ENCODE data around the gene RBP7. TPM values are rescaled to one million over a fixed set of nuclear protein-coding genes. Genes with fewer than 3 reads are reported as not detected.
"Not testable (repeated sequence)": the region's sequence is repeated elsewhere in the genome, so short reads cannot be mapped to it uniquely, and the experiment has no call there.

The RBP7 gene
- total and polyA plus RNA-seq, 4 donors, result 0.89 to 3.4 (median 1.9) TPM; not detected in 1

- H3K27me3 ChIP-seq (ENCODE audit: control insufficient read depth, insufficient read depth, low read length), result peaks cover 24% of the 10 kb centered on the region
- no peak overlapping the region for H3K4me3 ChIP-seq (ENCODE audit: low read depth, low read length)
- H3K27ac ChIP-seq (ENCODE audit: low read depth, low read length), result no peak overlapping the region
- no peak for DNase-seq (ENCODE audit: low read depth in 4 of 6, low spot score in 6 of 6)
- 87% methylated on average over 6 of the region's 7 CpGs for WGBS (ENCODE audit: insufficient coverage)
- H3K9me3 ChIP-seq (ENCODE audit: control insufficient read depth, insufficient read depth, low read length), result no peaks in the 10 kb centered on the region
- peaks cover 3% of the 10 kb centered on the region for H3K36me3 ChIP-seq (ENCODE audit: control insufficient read depth, insufficient read depth, low read length)
- H3K4me1 ChIP-seq (ENCODE audit: control insufficient read depth, insufficient read depth, low read length), result peaks cover 9% of the 10 kb centered on the region
These were observed 3.4 kb upstream of the RBP7 start for GRCh38 chr1:9993561-9994075.

GRCh38 chr1:10001016-10001665 is 4.1 kb downstream of the RBP7 start:
- H3K27me3 ChIP-seq (ENCODE audit: control insufficient read depth, insufficient read depth, low read length), result peaks cover 27% of the 10 kb centered on the region
- peak in 5 of 6 donors; percentile 43 to 79 (median 47) for DNase-seq (ENCODE audit: low read depth in 4 of 6, low spot score in 6 of 6)
- 66% methylated on average over 4 of the region's 8 CpGs for WGBS (ENCODE audit: insufficient coverage)
- no peak overlapping the region for H3K4me3 ChIP-seq (ENCODE audit: low read depth, low read length)
- H3K9me3 ChIP-seq (ENCODE audit: control insufficient read depth, insufficient read depth, low read length), result no peaks in the 10 kb centered on the region
- no peak overlapping the region for H3K27ac ChIP-seq (ENCODE audit: low read depth, low read length)
- H3K36me3 ChIP-seq (ENCODE audit: control insufficient read depth, insufficient read depth, low read length), result no peaks in the 10 kb centered on the region
- peaks cover 18% of the 10 kb centered on the region for H3K4me1 ChIP-seq (ENCODE audit: control insufficient read depth, insufficient read depth, low read length)

DNA sequence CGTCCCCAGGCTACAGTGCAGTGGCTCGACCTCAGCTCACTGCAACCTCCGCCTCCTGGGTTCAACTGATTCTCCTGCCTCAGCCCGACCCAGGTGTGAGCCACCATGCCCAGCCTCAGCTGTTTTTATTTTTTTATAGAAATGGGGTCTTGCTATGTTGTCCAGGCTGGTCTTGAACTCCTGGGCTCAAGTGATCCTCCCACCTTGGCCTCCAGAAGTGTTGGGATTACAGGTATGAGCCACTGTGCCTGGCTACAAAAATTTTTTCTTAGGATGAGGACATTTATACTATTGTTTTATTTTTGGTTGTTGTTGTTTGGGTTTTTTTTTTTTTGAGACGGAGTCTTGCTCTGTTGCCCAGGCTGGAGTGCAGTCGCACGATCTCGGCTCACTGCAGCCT is 8.2 kb downstream of the RBP7 start:
- not testable (repeated sequence) for H3K4me1 ChIP-seq (ENCODE audit: control insufficient read depth, insufficient read depth, low read length); H3K27me3 ChIP-seq (ENCODE audit: control insufficient read depth, insufficient read depth, low read length); H3K4me3 ChIP-seq (ENCODE audit: low read depth, low read length); DNase-seq (ENCODE audit: low read depth in 4 of 6, low spot score in 6 of 6); H3K27ac ChIP-seq (ENCODE audit: low read depth, low read length); H3K9me3 ChIP-seq (ENCODE audit: control insufficient read depth, insufficient read depth, low read length); H3K36me3 ChIP-seq (ENCODE audit: control insufficient read depth, insufficient read depth, low read length)
- WGBS (ENCODE audit: insufficient coverage), result 97% methylated on average over 5 of the region's 8 CpGs

DNA sequence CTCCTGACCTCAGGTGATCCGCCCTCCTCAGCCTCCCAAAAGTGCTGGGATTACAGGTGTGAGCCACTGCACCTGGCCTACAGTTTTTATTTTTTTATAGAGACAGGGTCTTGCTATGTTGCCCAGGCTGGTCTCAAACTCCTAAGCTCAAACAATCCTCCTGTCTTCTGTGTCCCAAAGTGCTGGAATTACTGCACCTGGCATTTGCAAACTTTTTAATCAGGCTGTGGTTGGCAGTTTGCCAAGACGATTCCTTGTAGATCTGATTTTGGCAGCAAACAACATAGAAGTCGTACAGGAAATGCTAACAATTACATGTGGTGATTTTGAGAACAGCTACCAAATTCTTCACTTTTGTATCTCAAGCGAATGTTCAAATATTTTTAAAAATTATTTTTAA is 10.1 kb downstream of the RBP7 start:
- Histone ChIP-seq H3K9me3 (ENCODE audit: control insufficient read depth, insufficient read depth, low read length) (no peaks in the 10 kb centered on the region), H3K27me3 (ENCODE audit: control insufficient read depth, insufficient read depth, low read length) (no peaks in the 10 kb centered on the region), H3K4me1 (ENCODE audit: control insufficient read depth, insufficient read depth, low read length) (no peaks in the 10 kb centered on the region), H3K36me3 (ENCODE audit: control insufficient read depth, insufficient read depth, low read length) (no peaks in the 10 kb centered on the region), H3K27ac (ENCODE audit: low read depth, low read length) (no peak overlapping the region), H3K4me3 (ENCODE audit: low read depth, low read length) (no peak overlapping the region)
- 86% methylated on average over 1 of the region's 4 CpGs for WGBS (ENCODE audit: insufficient coverage)
- DNase-seq (ENCODE audit: low read depth in 4 of 6, low spot score in 6 of 6), result peak in 1 of 6 donors; percentile 77

DNA sequence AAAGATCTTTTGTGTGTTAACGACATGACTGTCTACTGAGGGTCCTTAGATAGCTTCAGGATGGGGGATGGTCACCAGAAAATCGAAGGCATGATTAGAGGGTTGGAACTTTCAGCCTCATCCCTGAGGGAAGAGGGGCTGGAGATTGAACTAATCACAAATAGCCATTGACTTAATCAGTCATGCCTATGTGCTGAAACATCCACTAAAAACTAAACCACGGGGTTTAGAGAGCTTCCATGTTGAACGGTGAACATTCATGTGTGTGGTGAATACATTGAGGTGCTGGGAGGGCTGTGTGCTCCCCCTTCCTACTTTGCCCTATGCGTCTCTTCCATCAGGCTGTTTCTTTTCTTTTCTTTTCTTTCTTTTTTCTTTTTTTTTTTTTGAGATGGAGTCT is 17.0 kb downstream of the RBP7 start:
- Histone ChIP-seq H3K4me3 (ENCODE audit: low read depth, low read length) (no peak overlapping the region), H3K9me3 (ENCODE audit: control insufficient read depth, insufficient read depth, low read length) (no peaks in the 10 kb centered on the region), H3K4me1 (ENCODE audit: control insufficient read depth, insufficient read depth, low read length) (peaks cover 3% of the 10 kb centered on the region), H3K36me3 (ENCODE audit: control insufficient read depth, insufficient read depth, low read length) (no peaks in the 10 kb centered on the region), H3K27me3 (ENCODE audit: control insufficient read depth, insufficient read depth, low read length) (no peaks in the 10 kb centered on the region), H3K27ac (ENCODE audit: low read depth, low read length) (no peak overlapping the region)
- no peak for DNase-seq (ENCODE audit: low read depth in 4 of 6, low spot score in 6 of 6)
- 40% methylated on average over 1 of the region's 5 CpGs for WGBS (ENCODE audit: insufficient coverage)

DNA sequence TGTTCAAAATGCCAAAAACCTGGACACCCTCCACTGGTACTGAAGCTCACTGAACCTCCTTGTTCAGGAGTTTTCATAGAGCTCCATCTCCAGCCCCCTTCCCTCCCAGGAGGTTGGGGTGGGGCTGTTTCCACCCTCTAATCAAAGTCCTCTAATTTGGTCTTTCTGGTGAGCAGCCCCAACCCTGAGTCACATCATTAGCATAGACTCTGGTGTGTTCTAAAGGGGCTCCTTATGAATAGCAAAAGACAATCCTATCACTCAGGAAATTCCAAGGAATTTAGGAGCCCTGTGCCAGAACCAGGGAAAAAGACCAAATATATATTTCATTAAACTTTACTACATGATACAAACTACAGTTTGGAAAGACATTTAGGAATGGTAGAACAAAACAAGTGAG is 22.5 kb downstream of the RBP7 start:
- no peaks in the 10 kb centered on the region for H3K36me3 ChIP-seq (ENCODE audit: control insufficient read depth, insufficient read depth, low read length)

GRCh38 chr1:10020086-10020485 is 23.1 kb downstream of the RBP7 start:
- no peaks in the 10 kb centered on the region for H3K9me3 ChIP-seq (ENCODE audit: control insufficient read depth, insufficient read depth, low read length)
- peaks cover 3% of the 10 kb centered on the region for H3K4me1 ChIP-seq (ENCODE audit: control insufficient read depth, insufficient read depth, low read length)
- no peaks in the 10 kb centered on the region for H3K36me3 ChIP-seq (ENCODE audit: control insufficient read depth, insufficient read depth, low read length)
- no peak for DNase-seq (ENCODE audit: low read depth in 4 of 6, low spot score in 6 of 6)
- H3K27ac ChIP-seq (ENCODE audit: low read depth, low read length), result no peak overlapping the region
- 90% methylated on average over 1 of the region's 3 CpGs for WGBS (ENCODE audit: insufficient coverage)
- no peak overlapping the region for H3K4me3 ChIP-seq (ENCODE audit: low read depth, low read length)
- no peaks in the 10 kb centered on the region for H3K27me3 ChIP-seq (ENCODE audit: control insufficient read depth, insufficient read depth, low read length)

More for the DNA sequence above, 22.5 kb downstream of the RBP7 start:
- Histone ChIP-seq H3K9me3 (ENCODE audit: control insufficient read depth, insufficient read depth, low read length) (no peaks in the 10 kb centered on the region), H3K4me1 (ENCODE audit: control insufficient read depth, insufficient read depth, low read length) (peaks cover 3% of the 10 kb centered on the region), H3K27me3 (ENCODE audit: control insufficient read depth, insufficient read depth, low read length) (no peaks in the 10 kb centered on the region), H3K4me3 (ENCODE audit: low read depth, low read length) (no peak overlapping the region), H3K27ac (ENCODE audit: low read depth, low read length) (no peak overlapping the region)
- no peak for DNase-seq (ENCODE audit: low read depth in 4 of 6, low spot score in 6 of 6)

- H3K27me3 ChIP-seq (ENCODE audit: control insufficient read depth, insufficient read depth, low read length); H3K27ac ChIP-seq (ENCODE audit: low read depth, low read length); H3K36me3 ChIP-seq (ENCODE audit: control insufficient read depth, insufficient read depth, low read length); H3K4me1 ChIP-seq (ENCODE audit: control insufficient read depth, insufficient read depth, low read length); H3K4me3 ChIP-seq (ENCODE audit: low read depth, low read length); H3K9me3 ChIP-seq (ENCODE audit: control insufficient read depth, insufficient read depth, low read length); DNase-seq (ENCODE audit: low read depth in 4 of 6, low spot score in 6 of 6): not testable (repeated sequence)
- whole genome bisulfite sequencing (ENCODE audit: insufficient coverage), result 100% methylated on average over 1 of the region's 2 CpGs
These were observed 23.6 kb downstream of the RBP7 start for GRCh38 chr1:10020678-10021077.

GRCh38 chr1:10021992-10022391 is 25.0 kb downstream of the RBP7 start:
- DNase-seq (ENCODE audit: low read depth in 4 of 6, low spot score in 6 of 6); H3K36me3 ChIP-seq (ENCODE audit: control insufficient read depth, insufficient read depth, low read length); H3K27me3 ChIP-seq (ENCODE audit: control insufficient read depth, insufficient read depth, low read length); H3K9me3 ChIP-seq (ENCODE audit: control insufficient read depth, insufficient read depth, low read length); H3K27ac ChIP-seq (ENCODE audit: low read depth, low read length); H3K4me1 ChIP-seq (ENCODE audit: control insufficient read depth, insufficient read depth, low read length); H3K4me3 ChIP-seq (ENCODE audit: low read depth, low read length): not testable (repeated sequence)
- WGBS (ENCODE audit: insufficient coverage), result no CpG with 5 or more reads among the region's 4 CpGs

- 100% methylated on average over 4 of the region's 7 CpGs for WGBS (ENCODE audit: insufficient coverage)
- DNase-seq (ENCODE audit: low read depth in 4 of 6, low spot score in 6 of 6), result no peak
- no peak overlapping the region for H3K27ac ChIP-seq (ENCODE audit: low read depth, low read length)
- H3K4me3 ChIP-seq (ENCODE audit: low read depth, low read length), result no peak overlapping the region
- no peaks in the 10 kb centered on the region for H3K9me3 ChIP-seq (ENCODE audit: control insufficient read depth, insufficient read depth, low read length)
- no peaks in the 10 kb centered on the region for H3K27me3 ChIP-seq (ENCODE audit: control insufficient read depth, insufficient read depth, low read length)
- H3K4me1 ChIP-seq (ENCODE audit: control insufficient read depth, insufficient read depth, low read length), result no peaks in the 10 kb centered on the region
- no peaks in the 10 kb centered on the region for H3K36me3 ChIP-seq (ENCODE audit: control insufficient read depth, insufficient read depth, low read length)
These were observed 25.6 kb downstream of the RBP7 start for GRCh38 chr1:10022656-10023055.
